ENCODE data around the gene MARCHF2. TPM values are rescaled to one million over a fixed set of nuclear protein-coding genes. Genes with fewer than 3 reads are reported as not detected.
"Not testable (repeated sequence)": the region's sequence is repeated elsewhere in the genome, so short reads cannot be mapped to it uniquely, and the experiment has no call there.

MARCHF2 gene, protein sequence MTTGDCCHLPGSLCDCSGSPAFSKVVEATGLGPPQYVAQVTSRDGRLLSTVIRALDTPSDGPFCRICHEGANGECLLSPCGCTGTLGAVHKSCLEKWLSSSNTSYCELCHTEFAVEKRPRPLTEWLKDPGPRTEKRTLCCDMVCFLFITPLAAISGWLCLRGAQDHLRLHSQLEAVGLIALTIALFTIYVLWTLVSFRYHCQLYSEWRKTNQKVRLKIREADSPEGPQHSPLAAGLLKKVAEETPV
- total RNA-seq: 254 and 324 TPM in 2 replicates

DNA sequence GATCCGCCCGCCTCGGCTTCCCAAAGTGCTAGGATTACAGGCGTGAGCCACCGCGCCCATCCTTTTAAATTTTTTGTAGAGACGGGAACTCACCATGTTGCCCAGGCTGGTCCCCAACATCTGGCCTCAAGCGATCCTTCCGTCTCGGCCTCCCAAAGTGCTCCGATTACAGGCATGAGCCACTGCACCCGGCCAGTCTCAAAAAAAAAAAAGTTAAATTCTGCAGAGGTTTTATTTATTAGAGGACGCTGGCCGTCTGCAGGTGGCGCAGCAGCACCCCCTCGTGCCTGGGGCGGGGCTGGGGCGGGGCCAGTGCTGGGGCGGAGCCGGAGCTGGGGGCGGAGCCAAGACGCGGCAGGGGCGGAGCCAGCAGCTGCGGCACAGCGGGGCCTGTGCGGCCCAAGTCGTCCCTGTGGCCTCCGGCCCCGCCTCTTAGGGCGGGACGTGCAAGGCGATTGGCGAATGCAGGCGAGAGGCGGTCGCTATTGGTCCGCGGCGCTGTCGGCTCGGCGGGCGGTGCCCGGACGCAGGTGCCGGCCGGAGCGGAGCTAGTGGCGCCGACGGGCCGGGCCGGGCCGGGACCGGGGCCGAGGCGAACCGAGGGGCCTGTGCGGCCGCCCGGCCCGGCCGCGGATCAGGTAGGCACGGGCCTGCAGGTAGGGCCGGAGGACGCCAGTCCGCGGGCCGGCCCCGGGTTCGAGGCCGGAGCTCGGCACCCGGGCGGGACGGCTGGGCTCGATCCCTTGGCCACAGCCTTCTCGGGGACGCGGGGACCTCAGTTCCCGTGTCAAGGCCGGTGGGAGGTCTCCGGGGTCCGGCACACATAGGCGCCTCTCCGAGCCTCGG lies at the start of gene MARCHF2:
TSS of gene MARCHF2 (plus strand) at position 523 of the 846 bp plus-strand sequence. CDS start 8,536 bp downstream, outside the sequence.
- DNase-seq (ENCODE audit: extremely low read depth, low read depth, low spot score): no peak

DNA sequence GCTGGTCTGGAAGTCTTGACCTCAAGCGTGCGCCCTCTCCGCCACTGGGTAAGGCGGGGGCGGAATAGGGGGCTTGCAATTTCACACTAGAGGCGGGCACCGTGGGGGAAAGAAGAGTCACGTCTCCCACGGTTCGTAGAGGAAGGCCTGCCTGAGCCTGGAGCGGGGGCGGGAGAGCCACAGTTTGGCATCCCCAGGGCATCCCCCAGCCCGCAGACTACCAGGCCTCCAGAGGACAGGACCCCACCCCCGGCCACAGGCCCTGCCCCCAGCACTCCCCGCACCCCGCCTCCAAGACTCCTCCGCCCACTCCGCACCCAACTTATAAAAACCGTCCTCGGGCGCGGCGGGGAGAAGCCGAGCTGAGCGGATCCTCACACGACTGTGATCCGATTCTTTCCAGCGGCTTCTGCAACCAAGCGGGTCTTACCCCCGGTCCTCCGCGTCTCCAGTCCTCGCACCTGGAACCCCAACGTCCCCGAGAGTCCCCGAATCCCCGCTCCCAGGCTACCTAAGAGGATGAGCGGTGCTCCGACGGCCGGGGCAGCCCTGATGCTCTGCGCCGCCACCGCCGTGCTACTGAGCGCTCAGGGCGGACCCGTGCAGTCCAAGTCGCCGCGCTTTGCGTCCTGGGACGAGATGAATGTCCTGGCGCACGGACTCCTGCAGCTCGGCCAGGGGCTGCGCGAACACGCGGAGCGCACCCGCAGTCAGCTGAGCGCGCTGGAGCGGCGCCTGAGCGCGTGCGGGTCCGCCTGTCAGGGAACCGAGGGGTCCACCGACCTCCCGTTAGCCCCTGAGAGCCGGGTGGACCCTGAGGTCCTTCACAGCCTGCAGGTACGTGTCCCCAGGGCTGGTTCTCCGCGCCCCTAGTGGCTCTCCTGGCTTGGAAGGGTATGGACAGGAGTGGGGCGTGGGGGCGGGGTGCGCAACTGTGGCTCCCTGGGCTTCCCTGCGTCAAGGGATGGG lies 49.0 kb upstream of the MARCHF2 start, which contains the start of gene ANGPTL4:
TSS of gene ANGPTL4 (plus strand) at position 353 of the 969 bp plus-strand sequence. CDS start at position 520, 167 bp downstream.
- DNase-seq (ENCODE audit: extremely low read depth, low read depth, low spot score): no peak

DNA sequence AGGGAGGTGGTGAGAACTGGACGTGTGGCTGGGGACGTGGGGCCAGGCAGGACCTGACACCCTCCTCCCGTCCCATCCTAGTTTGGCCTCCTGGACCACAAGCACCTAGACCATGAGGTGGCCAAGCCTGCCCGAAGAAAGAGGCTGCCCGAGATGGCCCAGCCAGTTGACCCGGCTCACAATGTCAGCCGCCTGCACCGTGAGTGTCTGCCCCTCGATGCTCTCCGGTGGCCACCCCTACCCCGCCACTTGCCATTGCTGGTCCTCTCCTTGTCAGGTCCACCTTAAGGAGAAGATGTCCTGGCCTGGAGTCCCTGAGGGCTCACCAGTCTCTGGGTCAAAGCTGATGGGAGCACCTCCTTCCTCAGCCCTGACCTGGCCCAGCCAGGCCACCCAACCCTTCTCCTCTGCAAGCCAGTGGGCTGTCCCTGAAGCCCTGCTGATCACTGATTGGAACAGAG lies 47.0 kb upstream of the MARCHF2 start:
- DNase-seq (ENCODE audit: extremely low read depth, low read depth, low spot score): no peak

DNA sequence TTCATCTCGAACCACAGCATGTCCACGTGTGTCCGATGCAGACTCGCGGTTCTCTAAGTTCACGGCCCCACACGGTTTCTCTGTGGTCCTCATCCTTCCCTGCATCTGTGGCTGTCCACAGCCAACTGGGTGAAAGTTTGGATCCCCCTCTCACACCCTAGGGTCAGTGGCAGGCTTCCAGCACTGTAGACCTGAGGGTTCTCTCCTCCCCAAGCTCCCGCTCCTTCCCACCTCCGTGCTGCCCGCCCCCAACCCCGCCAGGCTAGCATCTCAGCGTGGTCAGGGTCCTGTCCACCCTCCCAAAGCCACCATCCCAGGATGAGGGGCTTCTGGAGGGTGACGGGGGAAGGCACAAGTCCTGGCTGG lies 46.2 kb upstream of the MARCHF2 start:
- DNase-seq (ENCODE audit: extremely low read depth, low read depth, low spot score): no peak

DNA sequence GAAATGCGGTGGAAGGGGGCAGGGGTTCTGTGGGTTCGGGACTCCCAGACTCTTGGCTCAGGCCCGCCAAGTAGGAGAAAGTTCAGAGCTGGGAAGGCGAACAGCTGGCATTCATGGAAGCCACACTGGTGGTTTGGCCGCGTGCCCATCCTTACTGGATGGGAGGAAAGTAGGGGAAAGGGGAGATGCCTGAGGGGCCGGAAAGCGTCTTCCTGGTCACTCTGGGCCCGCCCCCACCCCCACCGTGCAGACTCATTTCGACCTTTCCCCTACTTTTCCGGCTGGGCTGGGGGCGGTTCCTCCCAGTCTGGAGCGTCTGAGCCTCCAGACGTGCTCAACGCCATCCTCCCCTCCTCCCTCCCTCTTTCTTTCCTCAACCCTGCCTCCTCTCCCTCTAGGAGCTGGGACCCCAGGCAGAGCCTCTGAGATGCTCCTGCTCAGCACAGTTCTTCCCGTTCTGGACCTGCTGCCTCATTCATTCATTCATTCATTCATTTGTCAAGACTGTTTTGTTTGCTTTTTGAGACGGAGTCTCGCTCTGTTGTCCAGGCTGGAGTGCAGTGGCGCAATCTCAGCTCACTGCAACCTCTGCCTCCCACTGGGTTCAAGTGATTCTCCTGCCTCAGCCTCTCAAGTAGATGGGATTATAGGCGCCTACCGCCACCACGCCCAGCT lies 45.6 kb upstream of the MARCHF2 start:
- DNase-seq (ENCODE audit: extremely low read depth, low read depth, low spot score): no peak

DNA sequence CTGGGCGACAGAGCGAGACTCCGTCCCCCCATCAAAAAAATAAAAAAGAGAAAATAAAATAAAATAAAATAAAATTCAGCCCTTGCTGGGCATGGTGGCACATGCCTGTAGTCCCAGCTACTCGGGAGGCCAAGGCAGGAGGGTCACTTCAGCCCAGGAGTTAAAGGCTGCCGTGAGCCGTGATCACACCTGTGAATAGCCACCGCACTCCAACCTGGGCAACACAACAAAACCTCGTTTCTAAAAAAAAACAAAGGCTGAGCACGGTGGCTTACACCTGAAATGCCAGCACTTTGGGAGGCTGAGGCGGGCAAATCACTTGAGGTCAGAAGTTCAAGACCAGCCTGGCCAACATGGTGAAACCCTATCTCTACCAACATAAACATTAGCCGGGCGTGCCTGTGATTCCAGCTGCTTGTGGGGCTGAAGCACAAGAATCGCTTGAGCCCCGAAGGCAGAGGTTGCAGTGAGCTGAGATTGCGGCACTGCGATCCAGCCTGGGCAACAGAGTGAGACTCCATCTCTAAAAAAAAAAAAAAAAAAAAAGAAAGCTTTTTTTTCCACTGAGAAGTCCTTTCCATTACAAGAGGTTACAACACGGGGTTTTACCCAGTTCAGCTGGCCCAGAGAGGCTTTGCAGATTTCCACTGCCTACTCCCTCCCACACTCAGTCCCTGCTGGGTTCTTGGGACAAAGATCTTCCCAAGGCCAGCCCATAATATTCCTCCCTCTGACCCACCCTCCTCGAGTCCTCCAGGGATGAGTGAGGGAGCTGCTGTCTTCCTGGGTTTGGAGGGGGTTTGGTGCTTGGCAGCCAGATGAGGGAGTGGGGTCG lies 42.7 kb upstream of the MARCHF2 start:
- DNase-seq (ENCODE audit: extremely low read depth, low read depth, low spot score): no peak

DNA sequence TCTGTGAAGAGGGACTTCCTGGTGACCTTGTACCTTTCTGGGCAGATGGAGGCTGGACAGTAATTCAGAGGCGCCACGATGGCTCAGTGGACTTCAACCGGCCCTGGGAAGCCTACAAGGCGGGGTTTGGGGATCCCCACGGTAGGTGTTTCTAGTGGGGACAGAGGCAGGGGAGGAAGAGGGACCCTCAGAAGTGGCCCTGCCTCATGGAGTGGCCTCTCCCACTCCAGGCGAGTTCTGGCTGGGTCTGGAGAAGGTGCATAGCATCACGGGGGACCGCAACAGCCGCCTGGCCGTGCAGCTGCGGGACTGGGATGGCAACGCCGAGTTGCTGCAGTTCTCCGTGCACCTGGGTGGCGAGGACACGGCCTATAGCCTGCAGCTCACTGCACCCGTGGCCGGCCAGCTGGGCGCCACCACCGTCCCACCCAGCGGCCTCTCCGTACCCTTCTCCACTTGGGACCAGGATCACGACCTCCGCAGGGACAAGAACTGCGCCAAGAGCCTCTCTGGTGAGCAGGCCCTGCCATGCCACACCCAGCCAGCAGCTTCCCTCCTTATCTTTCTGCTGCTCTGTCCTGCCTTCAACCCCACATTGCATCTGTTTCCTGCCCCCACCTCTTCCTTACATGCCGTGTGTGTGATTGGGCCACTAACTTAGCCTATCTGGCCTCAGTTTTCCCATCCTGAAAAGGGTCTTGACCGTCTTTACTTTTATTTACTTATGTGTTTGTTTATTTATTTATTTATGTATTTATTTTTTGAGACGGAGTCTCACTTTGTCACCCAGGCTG lies 41.9 kb upstream of the MARCHF2 start:
- DNase-seq (ENCODE audit: extremely low read depth, low read depth, low spot score): no peak

DNA sequence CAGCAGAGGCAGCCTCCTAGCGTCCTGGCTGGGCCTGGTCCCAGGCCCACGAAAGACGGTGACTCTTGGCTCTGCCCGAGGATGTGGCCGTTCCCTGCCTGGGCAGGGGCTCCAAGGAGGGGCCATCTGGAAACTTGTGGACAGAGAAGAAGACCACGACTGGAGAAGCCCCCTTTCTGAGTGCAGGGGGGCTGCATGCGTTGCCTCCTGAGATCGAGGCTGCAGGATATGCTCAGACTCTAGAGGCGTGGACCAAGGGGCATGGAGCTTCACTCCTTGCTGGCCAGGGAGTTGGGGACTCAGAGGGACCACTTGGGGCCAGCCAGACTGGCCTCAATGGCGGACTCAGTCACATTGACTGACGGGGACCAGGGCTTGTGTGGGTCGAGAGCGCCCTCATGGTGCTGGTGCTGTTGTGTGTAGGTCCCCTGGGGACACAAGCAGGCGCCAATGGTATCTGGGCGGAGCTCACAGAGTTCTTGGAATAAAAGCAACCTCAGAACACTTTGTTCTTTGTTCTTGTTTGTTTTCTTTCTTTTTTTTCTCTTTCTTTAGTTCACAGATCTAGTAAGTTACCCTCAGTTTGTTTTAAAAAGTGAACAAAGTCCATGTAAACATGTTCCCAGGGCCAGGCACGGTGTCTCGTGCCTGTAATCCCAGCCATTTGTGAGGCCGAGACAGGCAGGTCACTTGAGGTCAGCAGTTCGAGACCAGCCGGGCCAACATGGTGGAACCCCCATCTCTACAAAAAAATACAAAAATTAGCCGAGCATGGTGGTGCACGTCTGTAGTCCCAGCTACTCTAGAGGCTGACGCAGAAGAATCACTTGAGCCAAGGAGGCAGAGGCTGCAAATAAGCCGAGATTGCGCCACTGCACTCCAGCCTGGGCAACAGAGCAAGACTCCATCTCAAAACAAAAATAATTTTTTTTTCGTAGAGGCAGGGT lies 39.0 kb upstream of the MARCHF2 start:
- no peak for DNase-seq (ENCODE audit: extremely low read depth, low read depth, low spot score)

DNA sequence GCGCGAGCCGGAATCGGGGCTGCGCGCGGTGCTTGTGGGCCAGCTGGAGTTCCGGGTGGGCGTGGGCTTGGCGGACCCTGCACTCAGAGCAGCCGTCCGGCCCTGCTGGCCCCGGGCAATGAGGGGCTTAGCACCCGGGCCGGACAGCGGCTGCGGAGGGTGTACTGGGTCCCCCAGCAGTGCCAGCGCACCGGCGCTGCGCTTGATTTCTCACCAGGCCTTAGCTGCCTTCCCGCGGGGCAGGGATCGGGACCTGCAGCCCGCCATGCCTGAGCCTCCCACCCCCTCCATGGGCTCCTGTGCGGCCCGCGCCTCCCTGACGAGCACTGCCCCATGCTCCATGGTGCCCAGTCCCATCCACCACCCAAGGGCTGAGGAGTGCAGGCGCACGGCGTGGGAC lies 37.3 kb upstream of the MARCHF2 start:
- DNase-seq (ENCODE audit: extremely low read depth, low read depth, low spot score): not testable (repeated sequence)

DNA sequence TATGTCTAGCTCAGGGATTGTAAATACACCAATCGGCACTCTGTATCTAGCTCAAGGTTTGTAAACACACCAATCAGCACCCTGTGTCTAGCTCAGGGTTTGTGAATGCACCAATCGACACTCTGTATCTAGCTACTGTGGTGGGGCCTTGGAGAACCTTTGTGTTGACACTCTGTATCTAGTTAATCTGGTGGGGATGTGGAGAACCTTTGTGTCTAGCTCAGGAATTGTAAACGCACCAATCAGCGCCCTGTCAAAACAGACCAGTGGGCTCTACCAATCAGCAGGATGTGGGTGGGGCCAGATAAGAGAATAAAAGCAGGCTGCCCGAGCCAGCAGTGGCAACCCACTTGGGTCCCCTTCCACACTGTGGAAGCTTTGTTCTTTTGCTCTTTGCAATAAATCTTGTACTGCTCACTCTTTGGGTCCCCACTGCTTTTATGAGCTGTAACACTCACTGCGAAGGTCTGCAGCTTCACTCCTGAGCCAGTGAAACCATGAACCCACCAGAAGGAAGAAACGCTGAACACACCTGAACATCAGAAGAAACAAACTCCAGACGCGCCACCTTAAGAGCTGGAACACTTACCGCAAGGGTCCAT lies 36.6 kb upstream of the MARCHF2 start:
- not testable (repeated sequence) for DNase-seq (ENCODE audit: extremely low read depth, low read depth, low spot score)

DNA sequence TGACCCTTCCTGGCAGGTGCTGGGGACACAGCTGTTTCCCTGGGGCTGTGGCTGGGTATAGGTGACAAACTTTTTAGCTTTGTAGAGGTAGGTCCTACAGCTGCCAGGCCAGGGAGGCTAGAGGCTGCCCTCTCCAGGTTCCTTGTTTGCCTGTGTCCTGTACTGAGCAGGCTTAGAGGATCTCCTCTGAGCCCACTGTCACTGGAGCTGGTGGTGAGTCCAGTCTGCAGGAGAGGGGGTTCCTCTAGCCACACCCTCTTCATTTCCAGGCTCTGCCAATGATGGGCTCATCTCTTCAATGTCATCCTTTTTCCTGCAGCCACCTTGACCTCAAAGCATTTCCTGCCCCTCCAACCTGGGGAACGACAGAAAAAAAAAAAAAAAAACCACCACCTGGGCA lies 35.5 kb upstream of the MARCHF2 start:
- no peak for DNase-seq (ENCODE audit: extremely low read depth, low read depth, low spot score)

DNA sequence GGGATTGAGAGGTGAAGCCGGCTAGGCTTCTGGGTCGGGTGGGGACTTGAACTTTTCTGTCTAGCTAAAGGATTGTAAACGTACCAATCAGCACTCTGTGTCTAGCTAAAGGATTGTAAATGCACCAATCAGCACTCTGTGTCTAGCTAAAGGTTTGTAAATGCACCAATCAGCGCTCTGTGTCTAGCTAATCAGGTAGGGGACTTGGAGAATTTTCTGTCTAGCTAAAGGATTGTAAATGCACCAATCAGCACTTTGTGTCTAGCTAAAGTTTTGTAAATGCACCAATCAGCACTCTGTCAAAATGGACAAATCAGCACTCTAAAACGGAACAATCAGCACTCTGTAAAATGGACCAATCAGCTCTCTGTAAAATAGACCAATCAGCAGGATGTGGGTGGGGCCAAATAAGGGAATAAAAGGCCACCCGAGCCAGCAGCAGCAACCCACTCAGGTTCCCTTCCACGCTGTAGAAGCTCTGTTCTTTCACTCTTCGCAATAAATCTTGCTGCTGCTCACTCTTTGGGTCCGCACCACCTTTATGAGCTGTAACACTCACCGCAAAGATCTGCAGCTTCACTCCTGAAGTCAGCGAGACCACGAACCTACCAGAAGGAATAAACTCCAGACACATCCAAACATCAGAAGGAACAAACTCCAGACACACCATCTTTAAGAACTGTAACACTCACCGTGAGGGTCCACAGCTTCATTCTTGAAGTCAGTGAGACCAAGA lies 33.8 kb upstream of the MARCHF2 start:
- DNase-seq (ENCODE audit: extremely low read depth, low read depth, low spot score): not testable (repeated sequence)

DNA sequence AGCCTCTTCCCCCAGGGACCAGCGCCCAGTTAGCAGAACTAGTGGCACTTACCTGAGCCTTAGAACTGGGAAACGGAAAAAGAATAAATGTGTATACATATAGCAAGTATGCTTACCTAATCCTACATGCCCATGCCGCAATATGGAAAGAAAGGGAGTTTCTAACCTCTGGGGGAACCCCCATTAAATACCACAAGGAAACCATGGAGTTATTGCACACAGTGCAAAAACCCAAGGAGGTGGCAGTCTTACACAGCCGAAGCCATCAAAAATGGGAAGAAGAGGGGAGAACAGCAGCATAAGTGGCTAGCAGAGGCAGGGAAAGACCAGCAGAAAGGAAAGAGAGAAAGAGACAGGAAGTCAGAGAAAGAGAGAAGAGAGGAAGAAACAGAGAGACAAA lies 28.5 kb upstream of the MARCHF2 start:
- not testable (repeated sequence) for DNase-seq (ENCODE audit: extremely low read depth, low read depth, low spot score)

DNA sequence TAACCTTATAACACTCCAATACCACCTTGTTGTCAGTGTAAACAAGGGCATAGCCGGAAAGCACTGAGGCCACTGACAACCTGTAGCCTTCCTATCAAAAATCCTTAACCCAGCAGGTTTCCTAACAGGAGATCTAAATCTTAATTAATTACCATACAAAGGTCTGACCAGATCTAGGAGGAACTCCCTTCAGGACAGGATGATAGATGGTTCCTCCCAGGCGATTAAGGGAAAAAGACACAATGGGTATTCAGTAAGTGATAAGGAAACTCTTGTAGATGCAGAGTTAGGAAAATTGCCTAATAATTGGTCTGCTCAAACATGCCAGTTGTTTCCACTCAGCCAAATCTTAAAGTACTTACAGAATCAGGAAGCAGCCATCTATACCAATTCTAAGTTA lies 28.0 kb upstream of the MARCHF2 start:
- DNase-seq (ENCODE audit: extremely low read depth, low read depth, low spot score): not testable (repeated sequence)

DNA sequence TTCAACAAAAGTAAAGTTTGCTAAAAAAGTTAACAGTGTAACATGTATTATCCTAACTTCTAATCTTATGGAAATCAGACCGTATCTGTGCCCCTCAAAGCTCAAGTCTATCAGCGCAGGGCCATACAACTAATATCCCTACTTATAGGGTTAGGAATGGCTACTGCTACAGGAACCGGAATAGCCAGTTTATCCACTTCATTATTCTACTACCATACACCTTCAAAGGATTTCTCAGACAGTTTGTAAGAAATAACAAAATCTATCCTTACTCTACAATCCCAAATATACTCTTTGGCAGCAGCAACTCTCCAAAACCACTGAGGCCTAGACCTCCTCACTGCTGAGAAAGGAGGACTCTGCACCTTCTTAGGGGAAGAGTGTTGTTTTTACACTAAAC lies 27.5 kb upstream of the MARCHF2 start:
- not testable (repeated sequence) for DNase-seq (ENCODE audit: extremely low read depth, low read depth, low spot score)

DNA sequence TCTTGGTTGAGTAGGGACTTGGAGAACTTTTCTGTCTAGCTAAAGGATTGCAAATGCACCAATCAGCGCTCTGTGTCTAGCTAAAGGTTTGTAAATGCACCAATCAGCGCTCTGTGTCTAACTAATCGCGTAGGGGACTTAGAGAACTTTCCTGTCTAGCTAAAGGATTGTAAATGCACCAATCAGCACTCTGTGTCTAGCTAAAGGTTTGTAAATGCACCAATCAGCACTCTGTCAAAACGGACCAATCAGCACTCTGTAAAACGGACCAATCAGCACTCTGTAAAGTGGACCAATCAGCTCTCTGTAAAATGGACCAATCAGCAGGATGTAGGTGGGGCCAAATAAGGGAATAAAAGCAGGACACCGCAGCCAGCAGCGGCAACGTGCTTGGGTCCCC lies 26.7 kb upstream of the MARCHF2 start:
- not testable (repeated sequence) for DNase-seq (ENCODE audit: extremely low read depth, low read depth, low spot score)

Measured in glomerular endothelial cell (primary cell).